ENCODE results near the gene MAPRE2.

DNA sequence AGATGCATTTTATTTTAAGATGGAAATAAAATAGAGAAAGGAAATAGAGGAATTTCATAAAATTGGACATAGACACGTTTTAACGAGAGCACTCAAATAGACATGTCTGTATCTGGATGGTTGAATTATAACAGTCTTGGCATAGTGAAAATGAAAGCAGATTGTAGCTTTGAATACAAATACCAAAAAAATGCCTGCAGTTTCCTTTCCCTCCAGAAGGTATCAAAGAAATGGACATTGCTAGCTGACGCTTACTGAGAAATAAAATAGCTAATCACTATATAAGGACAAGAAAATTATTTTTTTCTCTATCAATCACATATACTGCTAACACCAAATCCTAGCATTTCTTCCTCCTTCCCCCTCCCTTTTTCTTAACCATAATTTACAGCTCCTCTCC lies 11.4 kb upstream of the MAPRE2 start:
- TF ChIP-seq, protein P1, sequence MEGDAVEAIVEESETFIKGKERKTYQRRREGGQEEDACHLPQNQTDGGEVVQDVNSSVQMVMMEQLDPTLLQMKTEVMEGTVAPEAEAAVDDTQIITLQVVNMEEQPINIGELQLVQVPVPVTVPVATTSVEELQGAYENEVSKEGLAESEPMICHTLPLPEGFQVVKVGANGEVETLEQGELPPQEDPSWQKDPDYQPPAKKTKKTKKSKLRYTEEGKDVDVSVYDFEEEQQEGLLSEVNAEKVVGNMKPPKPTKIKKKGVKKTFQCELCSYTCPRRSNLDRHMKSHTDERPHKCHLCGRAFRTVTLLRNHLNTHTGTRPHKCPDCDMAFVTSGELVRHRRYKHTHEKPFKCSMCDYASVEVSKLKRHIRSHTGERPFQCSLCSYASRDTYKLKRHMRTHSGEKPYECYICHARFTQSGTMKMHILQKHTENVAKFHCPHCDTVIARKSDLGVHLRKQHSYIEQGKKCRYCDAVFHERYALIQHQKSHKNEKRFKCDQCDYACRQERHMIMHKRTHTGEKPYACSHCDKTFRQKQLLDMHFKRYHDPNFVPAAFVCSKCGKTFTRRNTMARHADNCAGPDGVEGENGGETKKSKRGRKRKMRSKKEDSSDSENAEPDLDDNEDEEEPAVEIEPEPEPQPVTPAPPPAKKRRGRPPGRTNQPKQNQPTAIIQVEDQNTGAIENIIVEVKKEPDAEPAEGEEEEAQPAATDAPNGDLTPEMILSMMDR (IDR thresholded peaks at IDR 0.05; ENCODE audit: low read length): peak; percentile 33
- no peak for TF ChIP-seq EZH2phosphoT487 (IDR thresholded peaks at IDR 0.05; ENCODE audit: low read length)
